HCT116 (cell line): ENCODE measurements around the gene CELF4.

Experiments used
- CEBPB ChIP-seq: IDR thresholded peaks from 2 replicates; pipeline ENCODE4 v1.6.1; 2012; ENCODE audit warnings: low read depth
- CTCF ChIP-seq, 3 experiments: fragments of 200-600 bp in 1 of 3; sonication (generic) in 1 of 3; IDR thresholded peaks in 2 of 3; conservative IDR thresholded peaks in 1 of 3; 2 replicates each; pipeline ENCODE4 v1.5.1; 2012 to 2017; ENCODE audit warnings: low read depth in 2 of 3, low read length in 2 of 3, antibody characterized with exemption in 1 of 3, borderline replicate concordance in 1 of 3, control low read depth in 1 of 3, mild to moderate bottlenecking in 1 of 3, mixed read lengths in 1 of 3, mixed run types in 1 of 3, moderate library complexity in 1 of 3; ENCODE audit not compliant: insufficient read depth in 1 of 3
- POLR2A ChIP-seq: IDR thresholded peaks from 2 replicates; pipeline ENCODE4 v1.7.0; 2011; ENCODE audit warnings: borderline replicate concordance; ENCODE audit not compliant: insufficient read depth, insufficient read length; ENCODE audit errors: extremely low read depth
- POLR2AphosphoS5 ChIP-seq: IDR thresholded peaks from 2 replicates; pipeline ENCODE4 v1.6.1; 2011; ENCODE audit warnings: mild to moderate bottlenecking, low read depth, low read length, moderate library complexity
- RAD21 ChIP-seq: IDR thresholded peaks from 2 replicates; pipeline ENCODE4 v1.6.1; 2012; ENCODE audit warnings: low read depth, mild to moderate bottlenecking
- SIN3A ChIP-seq: IDR thresholded peaks from 2 replicates; pipeline ENCODE4 v1.6.1; 2012; ENCODE audit warnings: low read depth

DNA sequence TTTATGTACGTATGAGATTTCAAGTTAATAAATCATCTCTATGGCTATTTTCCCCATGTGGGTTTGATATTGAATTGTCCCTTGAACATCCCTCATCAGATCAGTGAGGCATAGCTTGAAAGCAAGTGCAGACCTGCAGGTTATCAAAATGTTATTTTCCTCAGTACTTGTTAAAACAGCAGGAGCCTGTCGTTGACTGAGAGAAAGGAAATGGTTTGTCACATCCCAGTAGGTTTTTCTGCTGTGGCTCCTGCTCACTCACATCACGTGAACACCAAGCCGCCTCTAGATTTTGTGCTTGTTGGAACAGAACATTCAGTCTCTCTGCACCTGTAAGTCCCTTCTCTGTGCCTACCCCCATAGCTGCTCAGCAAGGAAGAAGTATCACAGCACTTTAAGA lies 340.3 kb downstream of the CELF4 start:
- no peak for TF ChIP-seq CTCF (IDR thresholded peaks at IDR 0.05 in 2 of 3, conservative IDR thresholded peaks at IDR 0.05 in 1 of 3; ENCODE audit: borderline replicate concordance in 1 of 3, insufficient read depth in 1 of 3, low read depth in 2 of 3, low read length in 2 of 3)
- TF ChIP-seq SIN3A: no peak
- no peak for TF ChIP-seq POLR2AphosphoS5
- no peak for TF ChIP-seq POLR2A
- TF ChIP-seq RAD21: no peak
- no peak for TF ChIP-seq CEBPB
